Measurements from ENCODE around the gene OCEL1.

Gene OCEL1

DNA sequence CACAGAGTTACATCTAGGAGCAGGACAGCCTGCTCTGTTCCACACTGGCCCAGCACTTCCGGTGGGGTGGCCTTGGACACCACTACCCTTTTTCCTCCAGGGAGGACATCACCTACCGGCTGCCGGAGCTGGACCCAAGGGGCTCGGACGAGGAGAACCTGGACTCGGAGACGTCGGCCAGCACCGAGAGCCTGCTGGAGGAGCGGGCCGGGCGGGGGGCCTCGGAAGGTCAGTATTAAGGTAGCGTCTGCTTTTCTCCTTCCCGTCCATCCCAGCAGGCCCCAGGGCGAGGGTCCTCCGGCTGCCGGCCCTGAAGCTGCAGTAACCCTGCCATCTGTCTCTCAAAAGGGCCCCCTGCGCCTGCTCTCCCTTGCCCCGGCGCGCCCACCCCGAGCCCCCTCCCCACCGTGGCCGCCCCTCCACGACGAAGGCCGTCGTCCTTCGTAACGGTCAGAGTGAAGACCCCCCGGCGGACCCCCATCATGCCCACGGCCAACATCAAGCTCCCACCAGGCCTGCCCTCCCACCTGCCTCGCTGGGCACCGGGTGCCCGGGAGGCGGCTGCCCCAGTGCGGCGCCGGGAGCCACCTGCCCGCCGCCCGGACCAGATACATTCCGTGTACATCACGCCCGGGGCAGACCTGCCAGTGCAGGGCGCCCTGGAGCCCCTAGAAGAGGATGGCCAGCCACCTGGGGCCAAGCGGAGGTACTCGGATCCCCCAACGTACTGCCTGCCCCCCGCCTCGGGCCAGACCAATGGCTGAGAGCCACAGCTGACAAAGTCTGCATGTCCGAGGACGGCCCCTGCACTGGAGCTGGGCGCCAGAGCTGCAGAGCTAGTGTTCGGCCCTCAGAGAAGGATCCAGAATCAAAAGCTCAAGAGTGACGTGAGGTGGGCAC lies 14.2 kb upstream of the OCEL1 start:
- no peak for DNase-seq

DNA sequence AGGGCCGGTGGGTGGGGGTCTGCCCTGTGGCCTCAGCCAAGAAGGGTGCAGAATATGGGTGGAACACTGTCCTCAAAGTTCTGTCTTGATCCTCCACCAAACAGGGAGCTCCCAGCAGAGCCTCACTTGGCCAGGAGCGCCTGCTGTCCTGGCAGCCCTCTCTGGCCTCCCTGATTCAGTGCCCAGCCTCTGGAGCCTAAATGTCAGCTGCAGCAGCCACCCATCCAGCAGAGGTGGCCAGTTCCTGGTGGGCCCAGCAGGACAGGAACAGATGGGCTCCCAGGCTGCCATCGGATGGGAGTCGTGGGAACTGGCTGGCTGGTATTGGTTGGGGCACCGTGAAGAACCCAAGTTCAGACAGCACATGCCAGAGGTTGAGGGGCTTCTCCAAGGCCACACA lies 12.7 kb upstream of the OCEL1 start:
- DNase-seq = no peak

DNA sequence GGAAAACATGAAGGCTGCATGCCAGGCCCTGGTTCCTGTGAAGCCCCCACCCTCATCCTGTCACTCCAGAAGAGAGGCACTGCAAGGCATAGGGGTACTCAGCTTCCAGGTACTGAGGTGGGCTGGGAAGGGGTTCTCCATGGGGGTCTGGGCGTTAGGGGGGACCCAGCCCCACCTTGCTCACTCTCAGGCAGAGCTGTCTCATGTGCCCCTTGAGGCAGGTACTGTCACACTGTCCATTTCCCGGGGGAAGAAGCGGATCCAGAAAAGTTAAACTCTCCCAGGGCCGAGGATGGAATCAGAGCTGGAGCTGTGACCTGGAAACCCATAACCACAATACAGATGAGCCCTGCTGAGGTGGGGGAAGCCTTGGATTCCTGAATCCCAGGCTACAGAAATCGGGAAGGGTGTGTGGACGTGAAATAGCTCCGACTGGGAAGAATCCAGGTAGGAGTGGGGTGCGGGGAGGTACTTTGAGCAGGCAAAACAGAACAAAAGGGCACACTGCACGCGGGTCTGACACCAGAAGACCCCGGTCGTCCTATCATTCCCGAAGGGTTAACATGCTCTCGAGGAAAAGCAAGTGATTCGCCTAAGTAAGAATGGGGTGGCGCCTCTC lies 11.4 kb upstream of the OCEL1 start:
- DNase-seq = no peak

DNA sequence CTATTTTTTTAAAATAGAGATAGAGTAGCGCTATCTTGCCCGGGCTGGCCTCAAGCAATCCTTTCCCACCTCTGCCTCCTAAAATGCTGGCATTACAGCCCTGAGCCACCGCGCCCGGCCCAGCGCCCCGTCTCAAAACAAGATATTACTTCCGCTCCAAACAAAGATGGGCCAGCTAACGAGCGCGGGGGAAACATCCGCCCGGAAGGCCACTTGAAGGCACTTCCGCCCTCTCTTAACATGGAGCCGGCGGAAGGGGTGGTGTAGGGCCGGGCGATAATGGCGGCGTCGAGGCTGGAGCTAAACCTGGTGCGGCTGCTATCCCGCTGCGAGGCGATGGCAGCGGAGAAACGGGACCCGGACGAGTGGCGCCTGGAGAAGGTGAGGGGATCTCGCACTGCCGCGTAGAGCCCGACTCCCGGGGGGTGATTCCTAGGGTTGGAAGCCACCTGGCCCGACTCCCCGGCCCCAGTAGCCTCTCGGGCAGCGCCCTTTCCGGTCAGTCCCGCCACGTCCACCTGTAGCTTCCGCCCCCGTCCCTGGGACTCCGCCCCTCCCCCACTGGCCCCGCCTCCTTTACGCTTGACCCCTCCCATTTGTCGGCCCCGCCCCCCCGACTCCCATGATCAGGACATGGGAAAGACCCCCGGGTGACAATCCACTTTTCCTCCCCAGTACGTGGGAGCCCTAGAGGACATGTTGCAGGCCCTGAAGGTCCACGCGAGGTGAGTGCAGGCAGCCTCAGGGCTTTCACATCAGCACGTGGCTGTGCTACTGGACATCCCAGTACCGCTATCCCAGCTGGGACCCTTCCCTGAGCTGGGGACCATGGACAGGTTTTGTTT lies 10.7 kb upstream of the OCEL1 start, which contains the start of gene USE1:
TSS of gene USE1 (plus strand) at position 231 of the 845 bp plus-strand sequence. CDS start at position 280, 49 bp downstream.
- DNase-seq = peak; percentile 78

DNA sequence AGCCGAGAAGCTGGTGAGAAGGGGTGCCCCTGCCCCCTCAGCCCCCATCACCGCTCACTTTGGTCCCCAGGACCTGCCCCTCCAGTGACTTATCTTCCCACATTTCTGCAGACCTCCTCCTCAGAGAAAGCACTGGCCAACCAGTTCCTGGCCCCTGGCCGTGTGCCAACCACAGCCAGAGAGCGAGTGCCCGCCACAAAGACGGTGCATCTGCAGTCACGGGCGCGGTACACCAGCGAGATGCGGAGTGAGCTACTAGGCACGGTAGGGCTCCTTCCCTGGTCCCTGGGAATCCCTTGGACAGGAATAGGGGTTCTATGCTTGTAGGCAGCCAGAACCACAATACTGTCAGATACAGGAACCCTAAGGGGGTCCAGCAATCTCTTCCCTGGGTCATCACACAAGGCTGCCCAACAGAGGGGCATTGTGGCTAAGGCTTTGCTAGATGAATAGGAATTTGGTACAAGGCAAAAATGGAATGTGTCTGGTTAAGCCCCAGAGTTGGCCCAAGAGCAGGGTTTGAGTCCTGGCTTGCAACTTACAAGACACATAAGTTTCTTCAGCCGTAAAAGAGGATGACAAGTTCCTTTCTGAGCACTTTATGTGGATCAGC lies 9.9 kb upstream of the OCEL1 start:
- DNase-seq = no peak

- no peak for DNase-seq
Measured at GRCh38 chr19:17219286-17219685, 6.7 kb upstream of the OCEL1 start.

- DNase-seq = no peak
Measured at GRCh38 chr19:17220207-17220758, 5.7 kb upstream of the OCEL1 start.

DNA sequence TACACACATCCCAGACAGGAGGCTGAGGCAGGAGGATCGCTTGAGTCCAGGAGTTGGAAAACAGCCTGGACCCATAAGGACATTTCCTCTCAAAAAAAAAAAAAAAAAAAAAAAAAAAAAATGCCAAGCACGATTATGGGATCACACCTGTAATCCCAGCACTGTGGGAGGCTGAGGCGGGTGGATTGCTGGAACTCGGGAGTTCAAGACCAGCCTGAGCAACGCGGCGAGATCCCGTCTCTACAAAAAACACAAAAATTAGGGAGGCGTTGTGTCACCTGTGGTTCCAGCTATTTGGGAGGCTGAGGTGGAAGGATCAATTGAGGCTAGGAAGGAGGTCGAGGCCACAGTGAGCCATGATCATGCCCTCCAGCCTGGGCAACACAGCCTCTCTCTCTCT lies 973 bp upstream of the OCEL1 start:
- DNase-seq = no peak

DNA sequence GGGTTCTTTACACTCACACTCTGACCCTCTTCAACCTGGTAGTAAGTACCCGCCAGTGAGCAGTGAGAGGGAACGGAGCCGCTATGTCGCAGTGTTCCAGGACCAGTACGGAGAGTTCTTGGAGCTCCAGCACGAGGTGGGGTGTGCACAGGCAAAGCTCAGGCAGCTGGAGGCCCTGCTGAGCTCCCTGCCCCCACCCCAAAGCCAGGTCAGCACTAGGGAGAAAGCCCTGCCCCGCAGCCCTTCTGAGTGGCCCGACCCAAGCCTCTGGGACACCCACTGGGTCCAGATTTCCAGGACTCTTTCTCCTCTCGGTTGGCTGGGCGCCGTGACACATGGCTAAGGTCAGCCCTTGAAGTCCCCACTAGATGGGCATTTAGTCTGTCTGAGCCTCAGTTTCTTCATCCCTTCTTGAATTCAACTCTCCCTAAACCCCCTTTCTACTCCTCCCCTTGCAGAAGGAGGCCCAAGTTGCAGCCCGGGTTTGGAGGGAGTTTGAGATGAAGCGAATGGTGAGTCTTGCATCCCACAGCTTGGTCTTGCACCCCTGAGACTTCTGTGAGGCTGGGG lies 1.9 kb downstream of the OCEL1 start:
- DNase-seq = no peak

DNA sequence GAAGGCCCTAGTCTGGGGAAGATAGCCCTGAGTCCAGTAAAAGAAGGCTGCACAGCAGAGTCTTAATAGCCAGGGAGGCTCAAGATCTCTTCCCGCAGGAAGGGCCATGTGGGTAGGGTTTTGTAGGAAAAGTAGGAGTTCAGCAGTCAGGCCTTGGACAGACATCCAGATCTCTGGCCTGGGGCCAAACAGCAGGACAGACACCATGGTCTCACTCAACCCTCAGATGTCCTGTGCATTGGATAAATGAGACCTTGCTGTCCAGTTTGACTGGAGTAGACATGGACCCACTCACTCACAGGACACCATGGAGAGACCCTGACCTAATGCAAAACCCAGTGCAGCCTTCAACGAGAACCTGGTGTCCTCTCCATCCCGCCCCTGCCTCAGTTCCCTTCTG lies 3.9 kb downstream of the OCEL1 start:
- no peak for DNase-seq

- no peak for DNase-seq
Measured at GRCh38 chr19:17232258-17232657, 6.2 kb downstream of the OCEL1 start.

GRCh38 chr19:17234911-17235299 lies 8.9 kb downstream of the OCEL1 start:
- DNase-seq = peak; percentile 32

GRCh38 chr19:17235300-17235970 lies 9.4 kb downstream of the OCEL1 start:
- peak; percentile 68 for DNase-seq

GRCh38 chr19:17235971-17236777 lies 10.1 kb downstream of the OCEL1 start:
- no peak for DNase-seq

GRCh38 chr19:17236811-17237543 lies 11.0 kb downstream of the OCEL1 start:
- no peak for DNase-seq

- DNase-seq = no peak
Measured at GRCh38 chr19:17237747-17238706, 12.0 kb downstream of the OCEL1 start.

DNA sequence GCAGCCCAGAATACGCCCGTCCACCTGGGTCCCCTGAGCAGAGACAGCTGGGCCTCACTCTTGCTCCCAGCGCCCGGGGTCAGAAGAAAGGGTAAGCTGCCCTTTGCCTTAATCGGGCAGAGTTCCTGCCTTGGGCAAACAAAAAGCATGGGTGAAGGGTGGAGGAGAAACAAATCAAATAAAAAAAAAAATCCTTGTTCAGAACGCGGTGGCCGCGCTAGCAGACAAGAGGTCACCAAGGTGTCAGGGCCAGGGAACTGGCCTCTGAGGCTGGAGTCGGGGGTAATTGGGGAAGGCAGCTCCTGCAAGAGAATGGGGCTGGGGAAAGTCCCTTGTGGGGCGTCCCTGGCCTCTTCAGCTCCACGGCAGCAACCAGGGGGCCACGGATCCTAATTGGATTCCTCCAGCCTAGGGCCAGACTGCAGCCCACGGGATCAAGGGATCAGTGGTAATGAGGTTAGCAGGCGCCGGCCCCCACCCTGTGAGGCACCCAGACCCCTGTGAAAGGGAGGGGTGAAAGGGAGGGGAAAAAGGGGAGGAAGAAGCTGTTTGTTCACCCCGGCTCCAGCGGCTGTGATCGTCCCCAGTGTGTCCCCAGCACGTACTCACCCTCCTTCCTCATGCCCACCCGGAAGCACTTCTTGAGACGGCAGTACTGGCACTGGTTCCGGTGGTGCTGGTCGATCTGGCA lies 14.2 kb downstream of the OCEL1 start:
- DNase-seq = no peak

DNA sequence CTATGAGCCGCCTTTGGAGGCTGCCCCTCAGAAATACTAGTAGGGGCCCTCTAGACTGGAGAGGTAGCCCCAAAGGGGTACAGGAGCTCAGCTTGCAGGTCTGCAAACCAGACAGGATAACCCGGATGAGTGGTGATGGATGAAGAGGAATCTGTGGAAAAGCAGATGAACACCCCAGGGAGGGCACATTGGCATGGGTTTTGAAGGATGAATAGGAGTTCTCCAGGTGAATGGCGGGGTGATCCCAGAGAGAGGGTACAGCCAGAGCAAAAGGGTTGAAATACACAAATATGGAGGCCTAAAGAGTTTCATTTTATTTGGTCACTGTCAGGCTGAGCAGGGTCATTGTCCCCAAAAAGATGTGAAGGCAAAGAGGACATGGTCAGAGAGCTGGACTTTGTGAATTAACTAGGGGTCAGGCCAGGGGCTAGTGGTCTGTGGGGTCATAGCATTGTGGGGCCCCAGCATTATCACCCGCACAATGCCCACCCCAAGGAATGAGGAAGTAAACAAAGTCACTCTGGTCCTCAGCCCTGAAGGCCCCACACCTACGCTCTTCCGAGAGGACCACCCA lies 14.9 kb downstream of the OCEL1 start:
- no peak for DNase-seq
